NAMALWA (cell line): ENCODE measurements around the gene SYCP2L.
A peak's percentile ranks its signal among the peaks of the same experiment; 100 is the strongest.
"Not testable (repeated sequence)": the region's sequence is repeated elsewhere in the genome, so short reads cannot be mapped to it uniquely, and the experiment has no call there.

Experiments used
- DNase-seq: peaks from one replicate; pipeline ENCODE4 v3.0.0-alpha.2; 2015; ENCODE audit warnings: low spot score

Gene SYCP2L

DNA sequence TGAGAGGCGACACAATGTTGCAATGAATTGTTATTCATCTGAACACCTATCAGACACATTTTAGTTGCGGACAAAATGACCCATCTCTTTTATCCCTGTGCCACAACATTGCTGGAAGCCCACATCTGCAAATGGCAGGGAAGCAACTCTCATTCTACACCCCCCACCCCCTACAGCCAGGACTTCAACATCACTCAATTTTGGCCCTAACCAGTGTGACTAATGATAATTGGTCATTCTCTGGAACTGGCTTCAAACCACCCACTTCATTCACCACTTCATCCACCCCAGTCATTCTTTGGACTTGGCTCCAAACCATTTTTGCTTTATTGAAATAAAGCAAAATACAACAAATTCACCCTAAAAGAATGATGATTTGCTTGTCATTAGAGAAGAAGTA, 6.5 kb upstream of the SYCP2L start:
- DNase-seq, result no peak

GRCh38 chr6:10882253-10882630, 4.6 kb upstream of the SYCP2L start:
- not testable (repeated sequence) for DNase-seq

DNA sequence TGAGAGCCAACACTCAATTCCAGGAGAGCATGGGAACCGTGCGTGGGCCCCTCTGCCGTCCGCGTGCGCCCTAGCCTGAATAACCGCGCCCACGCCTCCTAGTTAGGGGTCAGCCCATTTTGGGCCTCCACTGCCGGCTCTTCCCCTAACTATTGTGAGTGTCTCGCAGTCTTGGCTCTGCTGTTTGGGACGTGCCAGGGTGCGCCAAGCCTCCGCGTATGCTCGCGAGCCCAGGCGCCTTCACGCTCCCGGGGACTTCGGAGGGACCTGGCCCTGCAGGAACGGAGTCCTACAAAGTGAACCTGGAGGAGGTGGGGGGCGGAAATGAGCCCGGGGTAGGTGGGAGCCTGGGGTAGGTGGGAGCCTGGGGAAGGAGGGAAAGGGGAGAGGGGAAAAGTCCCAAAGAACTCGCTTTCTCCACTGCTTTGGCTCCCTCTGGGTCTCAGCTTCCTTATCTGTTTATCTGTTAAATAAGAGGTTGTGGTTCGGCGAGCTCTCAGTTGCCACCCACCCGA, 4.1 kb upstream of the SYCP2L start:
- no peak for DNase-seq

DNA sequence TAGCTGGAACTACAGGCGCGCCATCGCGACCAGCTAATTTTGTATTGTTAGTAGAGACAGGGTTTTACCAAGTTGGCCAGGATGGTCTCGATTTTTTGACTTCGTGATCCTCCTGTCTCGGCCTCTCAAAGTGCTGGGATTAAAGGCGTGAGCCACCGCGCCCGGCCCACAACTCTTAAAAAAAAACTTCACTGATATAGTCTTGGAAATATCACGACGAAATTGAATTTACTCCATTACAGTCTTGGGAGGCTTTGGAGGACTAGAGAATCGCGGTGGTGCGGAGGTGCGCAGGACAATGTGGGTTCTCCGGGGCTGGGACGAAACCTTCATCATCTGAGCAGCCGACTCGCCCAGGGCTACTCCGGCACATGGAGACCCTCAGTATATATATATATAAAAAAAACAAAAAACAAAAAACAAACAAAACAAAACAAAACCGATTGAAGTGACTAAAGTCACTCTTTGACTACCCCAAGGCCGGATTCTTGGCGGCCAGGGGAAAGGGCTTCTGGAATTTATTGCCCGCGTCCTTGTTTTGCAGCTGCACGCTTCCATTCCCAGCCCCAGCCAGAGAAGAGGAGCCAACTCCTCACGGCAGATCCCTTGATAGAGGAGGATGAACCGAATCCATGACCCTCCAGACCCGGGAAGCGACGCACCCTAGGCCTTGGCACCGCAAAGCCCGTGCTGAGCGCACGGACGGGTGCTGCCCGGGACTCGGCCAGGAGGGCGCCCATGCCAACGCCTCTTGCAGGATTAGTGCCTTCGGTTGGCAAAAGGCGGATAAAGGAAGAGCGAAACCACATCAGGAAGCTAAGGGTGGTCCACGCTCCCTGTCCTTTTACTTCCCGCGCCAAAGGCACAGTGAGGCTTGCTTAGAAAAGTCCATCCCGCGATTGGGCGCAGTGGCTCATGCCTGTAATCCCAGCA, 3.3 kb upstream of the SYCP2L start:
- no peak for DNase-seq

- DNase-seq, result no peak
Observed at GRCh38 chr6:10884245-10884972, 2.4 kb upstream of the SYCP2L start.

DNA sequence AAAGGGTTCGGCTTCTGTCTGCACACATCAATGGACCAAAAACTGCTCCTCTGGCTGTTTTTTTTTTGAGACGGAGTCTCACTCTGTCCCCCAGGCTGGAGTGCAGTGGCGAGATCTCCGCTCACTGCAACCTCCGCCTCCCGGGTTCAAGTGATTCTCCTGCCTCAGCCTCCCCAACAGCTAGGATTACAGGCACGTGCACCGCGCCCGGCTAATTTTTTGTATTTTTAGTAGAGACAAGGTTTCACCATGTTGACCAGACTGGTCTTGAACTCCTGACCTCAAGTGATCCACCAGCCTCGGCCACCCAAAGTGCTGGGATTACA, 524 bp upstream of the SYCP2L start:
- DNase-seq, result not testable (repeated sequence)

- DNase-seq, result no peak
Observed at GRCh38 chr6:10890151-10890550, 3.3 kb downstream of the SYCP2L start.

DNA sequence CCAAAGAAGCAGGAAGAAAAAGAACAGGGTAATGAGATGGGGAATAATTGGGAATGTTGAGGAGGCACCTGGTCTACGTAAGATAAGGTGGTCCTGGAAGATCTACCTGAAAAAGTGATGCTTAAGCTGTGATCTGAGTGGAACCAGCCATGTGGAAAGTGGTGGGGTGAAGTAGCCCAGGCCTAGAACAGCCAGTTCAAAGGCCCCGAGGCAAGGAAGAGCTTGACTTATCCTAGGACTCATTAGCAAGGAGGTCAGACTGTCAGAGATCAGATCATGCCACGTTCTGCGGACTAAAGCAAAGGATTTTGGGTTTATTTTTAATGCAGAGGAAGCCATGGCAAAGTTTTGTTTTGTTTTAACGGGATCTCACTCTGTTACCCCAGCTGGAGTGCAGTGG, 5.1 kb downstream of the SYCP2L start:
- DNase-seq, result no peak

DNA sequence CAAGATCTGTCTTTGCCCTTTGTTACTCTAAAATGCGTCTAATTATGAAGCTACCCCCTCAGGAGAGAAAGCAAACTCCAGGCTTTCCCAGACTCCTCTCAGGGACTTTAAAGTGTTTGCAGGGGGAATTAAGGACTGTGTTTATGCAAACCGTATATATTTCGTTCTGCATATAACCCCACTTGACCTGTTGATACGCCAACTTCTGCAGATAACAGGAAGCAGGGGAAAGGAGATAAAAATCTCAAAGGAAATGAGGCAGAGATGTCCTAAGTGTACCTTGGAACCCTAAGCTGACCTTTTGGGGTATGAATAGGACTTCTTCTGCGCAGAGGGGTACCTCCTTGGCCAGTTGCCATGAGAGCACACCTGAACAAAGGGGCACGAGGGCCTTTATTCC, 8.1 kb downstream of the SYCP2L start:
- no peak for DNase-seq

GRCh38 chr6:10896691-10897090, 9.8 kb downstream of the SYCP2L start:
- no peak for DNase-seq

- peak; percentile 82 for DNase-seq
Observed at GRCh38 chr6:10901770-10902169, 14.9 kb downstream of the SYCP2L start.

GRCh38 chr6:10904015-10904414, 17.2 kb downstream of the SYCP2L start:
- DNase-seq, result no peak

DNA sequence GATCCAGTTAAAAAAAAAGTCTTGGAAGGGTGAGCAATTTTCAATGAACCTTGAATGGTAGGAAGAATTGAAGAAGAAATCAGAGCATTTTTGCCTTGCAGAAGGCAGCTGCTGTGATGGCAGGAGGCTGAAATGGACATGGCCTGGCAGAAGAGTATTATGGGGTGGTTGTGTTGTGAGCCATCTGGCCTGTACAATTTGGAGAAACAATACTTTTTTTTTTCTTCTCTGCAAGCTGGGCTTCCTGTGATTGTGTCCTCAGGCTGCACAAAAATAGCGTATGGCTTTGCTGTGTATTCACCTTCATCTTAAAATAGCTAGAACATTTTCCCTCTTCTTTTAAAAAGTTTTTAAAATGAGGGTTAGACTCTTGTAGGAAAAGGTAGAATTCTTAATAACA, 21.4 kb downstream of the SYCP2L start:
- DNase-seq, result no peak

- not testable (repeated sequence) for DNase-seq
Observed at GRCh38 chr6:10919520-10919919, 32.7 kb downstream of the SYCP2L start.

DNA sequence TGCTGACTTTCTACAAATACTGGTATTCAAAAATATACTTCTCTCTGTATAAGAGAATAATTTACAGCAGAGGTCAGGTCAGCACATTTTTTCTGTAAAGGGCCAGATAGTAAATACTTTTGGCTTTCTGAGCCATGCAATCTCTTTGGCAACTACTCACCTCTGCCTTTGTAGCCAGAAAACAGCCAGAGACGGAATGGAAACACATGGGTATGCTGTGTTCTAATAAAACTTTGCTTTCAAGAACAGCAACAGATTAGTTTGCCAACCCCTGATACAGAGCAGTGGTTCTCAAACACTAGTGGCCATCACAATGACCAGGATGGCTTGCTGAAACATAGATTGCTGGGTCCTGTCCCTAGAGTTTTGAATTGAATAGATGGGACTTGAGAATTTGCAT, 46.3 kb downstream of the SYCP2L start:
- no peak for DNase-seq

DNA sequence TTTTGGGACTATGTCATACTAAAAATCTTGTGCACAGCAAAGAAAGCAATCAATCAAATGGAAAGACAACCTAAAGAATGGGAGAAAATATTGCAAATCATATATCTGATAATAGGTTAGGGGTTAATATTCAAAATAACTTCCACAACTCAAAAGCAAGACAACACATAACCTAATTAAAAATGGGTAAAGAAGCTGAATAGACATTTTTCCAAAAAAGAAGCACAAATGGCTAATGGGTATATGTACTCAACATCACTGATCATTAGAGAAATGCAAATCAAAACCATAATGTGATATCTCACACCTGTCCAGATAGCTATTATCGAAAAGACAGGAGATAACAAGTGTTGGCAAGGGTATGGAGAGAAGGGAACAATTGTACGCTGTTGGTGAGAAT, 53.0 kb downstream of the SYCP2L start:
- no peak for DNase-seq

DNA sequence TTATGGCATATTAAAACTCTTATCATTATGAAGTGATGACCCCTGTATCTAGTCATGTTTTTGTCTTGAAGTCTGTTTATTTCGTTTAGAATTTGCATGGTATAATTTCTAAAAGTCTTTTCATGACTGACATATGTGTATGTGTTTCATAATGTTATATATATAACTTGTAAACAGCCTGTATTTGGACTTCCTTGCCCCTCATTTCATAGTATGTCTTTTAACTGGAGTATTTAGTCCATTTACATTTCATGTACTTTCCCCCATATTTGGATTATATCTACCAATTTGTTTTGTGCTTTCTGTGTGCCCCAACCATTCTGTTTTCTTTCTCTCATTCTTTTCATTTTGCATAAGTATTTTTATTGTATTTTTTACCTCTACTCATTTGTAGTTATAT, 59.0 kb downstream of the SYCP2L start:
- DNase-seq, result no peak

DNA sequence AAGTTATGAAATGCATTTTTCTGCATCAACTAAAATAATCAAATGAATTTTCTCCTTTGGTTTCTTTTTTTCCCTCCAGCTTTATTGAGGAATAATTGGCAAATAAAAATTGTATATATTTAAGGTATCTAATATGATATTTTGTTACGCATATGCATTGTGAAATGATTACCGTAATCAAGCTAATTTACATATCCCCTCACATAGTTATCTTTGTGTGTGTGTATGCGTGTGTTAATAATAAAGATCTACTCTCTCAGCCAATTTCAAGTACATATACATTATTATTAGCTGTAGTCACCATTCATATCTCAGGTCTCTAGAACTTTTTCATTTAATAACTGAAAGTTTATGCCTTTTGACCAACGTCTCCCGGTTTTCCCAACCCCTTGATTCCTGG, 61.1 kb downstream of the SYCP2L start:
- DNase-seq, result no peak

GRCh38 chr6:10949579-10950490, 63.0 kb downstream of the SYCP2L start:
- no peak for DNase-seq

- DNase-seq, result peak; percentile 67
Observed at GRCh38 chr6:10951675-10952282, 64.9 kb downstream of the SYCP2L start.

DNA sequence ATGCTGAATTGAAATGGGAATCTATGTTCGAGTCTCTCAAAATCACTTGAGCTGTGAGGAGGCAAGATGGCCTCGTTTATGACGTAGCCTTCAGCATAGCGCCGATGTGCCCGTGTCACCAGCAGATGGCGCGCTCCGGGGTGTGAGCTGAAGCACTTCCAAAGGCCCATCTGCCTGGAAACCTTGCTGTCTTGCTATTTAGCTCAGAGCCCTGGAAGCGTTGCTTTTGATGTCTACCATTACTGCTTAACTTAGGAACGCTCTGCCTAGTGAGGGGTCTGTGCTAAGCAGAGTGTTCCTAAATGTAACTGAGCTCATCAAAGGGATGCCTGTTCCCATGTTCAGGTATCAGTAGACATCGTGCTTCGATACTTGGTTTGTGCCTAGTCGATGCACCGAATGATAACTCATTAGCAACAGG, 67.7 kb downstream of the SYCP2L start:
- DNase-seq, result peak; percentile 87

DNA sequence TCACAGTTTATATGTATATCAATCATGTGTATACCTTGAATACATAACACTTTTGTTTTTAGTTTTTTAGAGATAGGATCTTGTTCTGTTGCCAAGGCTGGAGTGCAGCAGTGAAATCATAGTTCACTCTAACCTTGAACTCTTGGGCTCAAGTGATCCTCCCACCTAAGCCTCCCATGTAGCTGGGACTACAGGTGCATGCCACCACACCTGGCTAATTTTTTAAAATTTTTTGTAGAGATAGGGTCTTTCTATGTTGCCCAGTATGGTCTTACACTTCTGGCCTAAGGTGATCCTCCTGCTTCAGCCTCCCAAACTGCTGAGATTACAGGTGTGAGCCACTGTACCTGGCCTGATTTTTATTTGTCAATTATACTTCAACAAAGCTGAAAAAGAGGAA, 69.9 kb downstream of the SYCP2L start:
- no peak for DNase-seq
